IPS-18c (cell line): ENCODE data around the gene PADI3.

ENCODE experiments used
- H3K4me3 ChIP-seq: 2 replicates; pipeline ENCODE4 v1.7.0; 2013; ENCODE audit warnings: low read depth, mild to moderate bottlenecking, low read length, moderate library complexity; ENCODE audit not compliant: insufficient read depth
- H3K9me3 ChIP-seq: one replicate; pipeline ENCODE4 v1.6.1; 2013; ENCODE audit warnings: mild to moderate bottlenecking, low read length, moderate library complexity; ENCODE audit not compliant: control insufficient read depth, insufficient read depth

PADI3 gene

GRCh38 chr1:17304151-17304825 lies 55.4 kb downstream of the PADI3 start:
- H3K4me3 ChIP-seq = no peak overlapping the region
- no peaks in the 10 kb centered on the region for H3K9me3 ChIP-seq

- H3K9me3 ChIP-seq = no peaks in the 10 kb centered on the region
These were observed 55.9 kb downstream of the PADI3 start for GRCh38 chr1:17304826-17305175.

GRCh38 chr1:17305576-17306095 lies 56.7 kb downstream of the PADI3 start:
- no peaks in the 10 kb centered on the region for H3K9me3 ChIP-seq
- H3K4me3 ChIP-seq = no peak overlapping the region

More at GRCh38 chr1:17304826-17305175, 55.9 kb downstream of the PADI3 start:
- H3K4me3 ChIP-seq = no peak overlapping the region

DNA sequence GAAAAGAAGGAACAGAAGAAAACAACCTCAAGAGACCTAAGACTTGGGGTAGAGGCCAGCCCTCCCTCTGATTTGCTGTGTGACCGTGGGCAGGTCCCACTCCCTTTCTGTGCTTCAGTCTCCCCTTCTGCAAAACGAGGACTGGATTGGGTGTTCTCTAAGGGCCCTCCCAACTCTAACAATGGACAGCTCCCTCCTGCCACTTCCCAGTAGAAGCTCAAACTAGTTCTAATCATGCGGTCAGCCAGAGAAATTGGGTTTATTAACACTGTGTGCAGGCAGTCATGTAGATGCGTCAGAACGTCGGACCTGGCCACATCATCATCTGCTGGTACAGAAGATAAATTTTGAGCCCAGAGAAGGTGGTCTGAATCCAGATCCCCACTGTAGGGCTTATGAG lies 57.5 kb downstream of the PADI3 start:
- no peaks in the 10 kb centered on the region for H3K9me3 ChIP-seq

GRCh38 chr1:17306921-17307320 lies 58.0 kb downstream of the PADI3 start:
- Histone ChIP-seq H3K4me3 (no peak overlapping the region), H3K9me3 (no peaks in the 10 kb centered on the region)

More for the DNA sequence above, 57.5 kb downstream of the PADI3 start:
- no peak overlapping the region for H3K4me3 ChIP-seq

DNA sequence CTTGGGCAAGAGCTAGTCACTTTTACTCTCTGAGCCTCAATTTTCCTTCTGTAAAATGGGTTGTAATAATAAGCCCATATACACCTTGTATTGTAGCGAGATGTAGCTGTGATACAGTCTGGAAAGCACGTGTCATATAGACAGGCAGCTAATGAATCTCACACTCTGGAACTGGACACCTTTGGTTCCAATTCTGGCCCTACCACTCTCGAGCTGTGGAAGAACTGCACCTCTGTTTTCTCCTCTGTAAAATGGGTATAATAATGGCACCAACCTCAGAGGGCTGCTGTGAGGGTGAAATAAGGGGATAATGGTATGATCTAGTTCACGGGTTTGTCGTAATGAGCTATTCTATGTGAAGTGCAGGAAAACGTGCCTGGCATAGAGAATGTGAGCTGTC lies 58.4 kb downstream of the PADI3 start:
- Histone ChIP-seq H3K4me3 (no peak overlapping the region), H3K9me3 (no peaks in the 10 kb centered on the region)

- Histone ChIP-seq H3K4me3 (no peak within 1 kb of the TSS), H3K9me3 (no peaks in the 10 kb centered on the region)
These were observed 59.0 kb downstream of the PADI3 start, which contains the start of gene PADI4 for GRCh38 chr1:17307946-17308345. PADI4 (plus strand) TSS chr1:17308197; CDS start chr1:17308223, 26 bp downstream.

GRCh38 chr1:17308593-17308992 lies 59.7 kb downstream of the PADI3 start:
- no peak overlapping the region for H3K4me3 ChIP-seq

GRCh38 chr1:17309426-17310067 lies 60.6 kb downstream of the PADI3 start:
- Histone ChIP-seq H3K9me3 (no peaks in the 10 kb centered on the region), H3K4me3 (no peak overlapping the region)

More at GRCh38 chr1:17308593-17308992, 59.7 kb downstream of the PADI3 start:
- H3K9me3 ChIP-seq = no peaks in the 10 kb centered on the region

DNA sequence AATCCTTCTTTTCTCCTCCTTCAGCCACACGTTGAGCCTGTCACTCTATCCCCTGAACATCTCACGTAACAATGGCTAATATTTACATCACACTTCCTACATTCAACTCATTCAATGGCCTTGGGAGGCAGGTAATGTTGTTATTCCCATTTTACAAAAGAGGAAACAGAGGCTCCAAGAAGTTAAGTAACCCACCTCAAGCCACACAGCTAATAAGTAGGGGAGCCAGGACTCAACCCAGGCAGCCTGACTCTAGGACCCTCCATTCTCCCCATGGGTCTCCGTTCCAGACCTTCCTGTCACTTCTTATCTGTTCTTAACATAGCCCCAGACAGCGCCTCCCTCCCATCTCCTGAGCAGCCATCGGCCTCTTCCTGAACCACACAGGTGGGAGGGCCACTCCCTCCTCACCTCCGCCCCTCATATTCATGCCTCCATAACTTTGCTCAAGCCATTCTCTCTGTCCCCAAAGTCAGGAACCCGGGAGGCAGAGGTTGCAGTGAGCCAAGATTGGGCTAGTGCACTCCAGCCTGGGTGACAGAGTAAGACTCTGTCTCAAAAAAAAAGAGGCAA lies 61.3 kb downstream of the PADI3 start:
- Histone ChIP-seq H3K4me3 (no peak overlapping the region), H3K9me3 (no peaks in the 10 kb centered on the region)

DNA sequence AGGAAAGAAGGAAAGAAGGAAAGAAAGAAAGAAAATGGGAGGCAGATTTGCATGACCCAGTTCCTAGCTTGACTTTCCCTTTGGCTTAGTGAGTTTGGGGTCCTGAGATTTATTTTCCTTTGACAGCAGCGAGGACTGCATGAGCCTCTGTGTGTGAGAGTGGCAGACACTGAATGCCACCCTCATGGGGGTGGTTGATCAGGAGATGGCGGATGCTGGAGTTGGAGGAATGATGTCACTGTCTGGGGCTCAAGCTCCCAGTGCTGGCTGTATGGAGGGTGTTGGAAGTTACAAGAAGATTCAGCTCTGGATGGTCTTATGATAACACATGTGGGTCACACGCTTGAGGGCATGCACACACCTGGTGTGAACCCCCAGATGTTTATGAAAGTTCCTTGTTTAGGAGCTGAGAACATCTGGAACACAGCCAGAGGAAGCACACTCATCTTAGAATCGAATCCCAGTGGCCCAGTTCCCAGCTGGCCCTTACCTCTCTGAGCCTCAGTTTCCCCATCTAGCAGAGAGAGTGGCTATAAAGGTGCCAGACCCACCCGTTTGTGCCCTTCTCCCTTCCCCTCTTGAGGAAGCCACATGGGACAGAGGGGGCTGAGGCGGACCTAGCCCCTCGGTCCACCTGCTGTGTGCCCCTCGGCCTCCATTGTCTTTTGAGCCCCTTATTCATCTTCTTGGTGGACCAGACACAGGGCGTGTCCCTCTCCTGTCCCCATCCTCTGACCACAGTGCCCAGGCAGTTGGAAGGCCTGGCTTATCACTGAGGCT lies 64.8 kb downstream of the PADI3 start:
- no peak overlapping the region for H3K4me3 ChIP-seq

DNA sequence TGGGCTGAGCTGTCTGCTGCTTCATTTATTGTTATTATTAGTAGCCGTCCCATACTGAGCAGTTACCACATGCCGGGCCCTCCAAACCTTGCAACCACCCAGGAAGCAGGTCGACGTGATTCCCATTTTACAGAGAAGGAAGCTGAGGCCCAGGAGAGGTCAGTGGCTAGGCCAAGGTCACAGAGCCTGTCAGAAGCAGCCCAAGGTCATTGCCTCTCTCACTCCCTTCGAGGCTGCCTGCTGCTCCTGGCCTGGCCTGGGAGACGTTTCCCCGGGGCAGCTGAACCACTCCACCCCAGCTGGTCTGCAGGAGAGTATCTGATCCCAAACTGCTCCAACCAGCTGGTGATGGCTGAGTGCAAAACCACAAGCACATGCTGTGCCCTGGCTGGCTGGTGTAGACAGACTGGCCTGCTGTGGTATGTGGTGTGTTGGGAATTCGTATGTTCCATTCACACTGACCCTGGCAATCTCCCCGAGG lies 65.6 kb downstream of the PADI3 start:
- H3K4me3 ChIP-seq = no peak overlapping the region
- H3K9me3 ChIP-seq = peaks cover 4% of the 10 kb centered on the region

More for the DNA sequence above, 64.8 kb downstream of the PADI3 start:
- no peaks in the 10 kb centered on the region for H3K9me3 ChIP-seq

DNA sequence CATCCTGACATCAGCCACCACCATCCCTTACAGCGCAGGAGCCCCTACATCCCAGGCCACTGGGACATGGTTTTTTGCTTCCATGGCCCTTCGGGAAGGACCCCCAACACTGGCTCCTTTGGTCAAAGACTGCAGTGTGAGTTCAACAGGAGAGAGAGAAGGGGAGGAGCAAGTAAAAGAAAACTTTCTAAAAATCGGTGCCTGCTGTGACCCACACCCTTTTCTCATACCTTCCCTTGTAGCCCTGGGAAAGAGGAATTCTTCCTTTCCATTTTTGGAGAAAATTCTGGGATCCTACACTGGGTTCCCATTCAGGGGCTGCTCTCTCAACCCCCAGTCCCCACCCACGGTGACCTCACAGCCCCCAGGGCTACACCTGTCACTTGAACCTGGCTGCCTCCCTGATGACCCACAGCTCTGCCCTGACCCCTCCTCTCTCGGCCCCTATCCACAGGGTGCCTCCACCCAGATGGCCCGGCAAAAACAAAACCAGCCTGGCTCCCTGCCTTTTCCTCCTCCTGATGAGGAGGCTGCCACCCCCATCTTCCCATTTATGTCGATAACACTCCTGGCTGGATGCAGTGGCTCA lies 66.7 kb downstream of the PADI3 start:
- Histone ChIP-seq H3K9me3 (peaks cover 7% of the 10 kb centered on the region), H3K4me3 (no peak overlapping the region)

DNA sequence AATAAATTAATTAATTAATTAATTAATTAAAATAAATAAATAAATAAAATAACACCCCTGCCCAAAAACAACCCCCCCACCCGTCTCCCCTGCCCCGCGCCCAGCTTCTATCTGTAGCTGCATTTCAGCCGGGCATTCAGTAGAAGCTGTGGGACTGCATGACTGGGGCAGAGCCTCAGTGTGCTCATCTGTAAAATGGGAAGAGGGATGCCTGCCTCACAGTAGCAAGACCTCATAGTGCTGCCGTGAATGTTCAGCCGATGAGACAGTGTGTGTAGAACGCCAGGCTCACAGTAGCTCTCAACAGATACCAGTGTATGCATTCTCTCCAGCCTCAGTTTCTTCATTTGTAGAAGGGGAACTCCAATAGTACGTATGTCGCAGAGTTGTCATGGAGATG lies 67.8 kb downstream of the PADI3 start:
- Histone ChIP-seq H3K9me3 (peaks cover 7% of the 10 kb centered on the region), H3K4me3 (no peak overlapping the region)

- H3K4me3 ChIP-seq = no peak overlapping the region
- H3K9me3 ChIP-seq = peaks cover 7% of the 10 kb centered on the region
These were observed 69.4 kb downstream of the PADI3 start for GRCh38 chr1:17318262-17318661.

- Histone ChIP-seq H3K9me3 (peaks cover 7% of the 10 kb centered on the region), H3K4me3 (no peak overlapping the region)
These were observed 70.9 kb downstream of the PADI3 start for GRCh38 chr1:17319561-17320350.
